HG02885 (cell line): Measurements from ENCODE around the gene IDUA.

ENCODE experiments used
- ATAC-seq: cut with Tn5 transposase; IDR thresholded peaks from one replicate; pipeline ENCODE4 v1.9.1; 2021; ENCODE audit warnings: mild to moderate bottlenecking; ENCODE audit not compliant: unreplicated experiment, poor library complexity

Gene IDUA

DNA sequence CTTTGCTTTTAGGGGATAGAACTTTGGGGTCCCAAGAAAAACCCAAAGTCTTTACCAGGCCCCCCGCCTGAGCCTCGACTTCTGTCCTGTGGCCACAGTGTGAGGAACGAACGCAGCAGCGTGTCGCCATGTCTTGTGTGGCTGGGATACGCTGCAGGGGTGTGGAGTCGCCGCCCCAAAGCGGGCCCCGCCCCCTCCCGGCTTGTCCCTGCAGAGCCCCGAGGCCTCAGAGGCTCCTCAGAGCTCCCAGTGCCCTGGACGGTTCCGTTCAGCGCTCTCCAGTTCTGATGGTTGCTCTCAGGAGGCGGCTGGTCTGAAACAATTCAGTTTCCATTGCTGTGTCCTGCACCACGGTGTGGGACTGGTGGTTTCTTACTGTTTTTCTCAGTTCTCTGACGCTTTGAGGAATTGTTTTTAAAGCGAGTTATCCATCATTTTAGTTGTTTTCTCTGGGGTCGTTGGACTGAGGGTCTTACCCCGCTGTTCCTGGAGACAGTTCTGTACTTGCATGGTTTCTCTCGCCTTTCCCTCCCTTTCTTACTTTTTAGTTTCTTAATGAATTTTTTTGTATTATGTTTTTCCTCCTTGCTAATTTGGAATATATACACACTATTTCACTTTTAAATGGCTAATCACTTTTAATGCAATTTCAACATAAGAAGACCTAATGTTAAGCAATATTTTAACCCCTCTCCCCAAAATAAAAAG is 1.6 kb upstream of the IDUA start:
- ATAC-seq = no peak

GRCh38 chr4:986428-986878 is 391 bp upstream of the IDUA start:
- ATAC-seq = peak; percentile 22

DNA sequence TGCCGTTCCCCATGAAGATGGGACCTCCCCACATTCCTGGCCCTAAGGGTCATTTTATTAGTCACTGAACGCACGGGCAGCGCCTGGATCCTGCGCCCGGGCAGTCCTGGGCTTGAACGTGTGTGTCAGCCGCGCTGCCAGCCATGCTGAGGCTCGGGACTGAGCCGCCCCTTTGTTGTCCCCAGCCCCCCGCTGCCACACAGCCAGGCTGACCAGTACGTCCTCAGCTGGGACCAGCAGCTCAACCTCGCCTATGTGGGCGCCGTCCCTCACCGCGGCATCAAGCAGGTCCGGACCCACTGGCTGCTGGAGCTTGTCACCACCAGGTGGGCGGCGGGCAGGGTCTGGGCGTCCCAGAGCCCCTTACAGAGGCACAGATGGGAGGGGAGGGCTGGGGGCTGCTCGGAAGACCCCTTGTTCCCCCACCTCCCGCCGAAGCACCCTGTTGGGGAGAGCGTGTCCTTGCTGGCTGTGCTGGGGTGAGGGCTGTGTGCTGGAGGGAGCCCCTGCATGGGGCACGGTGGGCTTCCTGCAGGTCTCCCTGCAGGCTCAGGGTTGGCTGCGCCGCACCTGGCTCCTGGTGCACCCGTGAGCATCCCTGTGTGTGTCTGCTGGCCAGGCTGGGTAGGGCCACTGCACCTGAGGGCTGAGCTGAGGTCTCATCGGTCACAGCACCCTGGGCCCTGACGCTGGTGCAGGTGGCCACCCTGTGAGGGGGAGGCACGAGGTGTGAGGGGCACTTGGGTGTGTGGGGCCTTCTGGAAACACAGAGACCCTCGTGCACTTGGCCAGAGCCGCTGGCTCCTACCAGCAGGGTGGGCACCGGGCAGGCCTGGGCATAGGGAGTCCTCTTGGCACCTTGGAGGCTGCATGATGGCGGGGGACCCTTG is 1.0 kb downstream of the IDUA start:
- no peak for ATAC-seq

- no peak for ATAC-seq
Measured at GRCh38 chr4:988726-989721, 2.2 kb downstream of the IDUA start.

DNA sequence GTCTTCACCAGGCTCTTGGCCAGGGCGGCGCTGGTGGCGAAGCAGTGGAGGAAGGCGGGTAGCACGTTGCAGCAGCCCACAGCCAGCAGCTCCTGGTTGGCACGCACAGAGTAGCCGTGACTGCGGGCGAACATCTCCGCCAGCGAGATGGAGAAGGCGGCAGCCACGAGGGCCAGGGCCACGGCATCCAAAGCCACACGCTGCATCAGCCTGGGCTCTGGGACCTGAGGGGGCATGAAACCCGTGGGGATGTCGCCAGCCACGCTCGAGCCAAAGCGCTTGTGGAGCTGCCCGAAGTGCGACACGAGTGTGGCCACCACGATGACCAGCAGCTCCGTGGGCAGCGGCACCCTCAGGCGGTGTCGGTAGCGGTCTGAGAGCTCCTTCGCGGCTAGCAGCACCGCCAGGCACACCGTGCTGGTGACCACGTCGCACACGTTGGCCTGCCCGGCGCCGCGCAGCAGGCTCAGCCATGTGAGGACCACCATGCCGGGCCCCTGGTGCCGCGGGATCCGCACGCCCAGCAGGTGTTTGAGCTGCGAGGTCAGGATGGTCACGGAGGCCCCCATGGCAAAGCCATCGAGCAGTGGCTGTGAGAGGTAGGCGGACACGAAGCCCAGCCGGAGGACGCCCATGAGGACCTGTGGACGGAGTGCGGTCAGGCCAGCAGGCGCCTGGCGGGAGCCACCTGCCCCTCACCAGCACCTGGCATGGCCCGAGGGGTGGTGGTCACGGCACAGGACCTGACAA is 3.1 kb downstream of the IDUA start:
- ATAC-seq = no peak

- ATAC-seq = no peak
Measured at GRCh38 chr4:990746-991367, 4.0 kb downstream of the IDUA start.

DNA sequence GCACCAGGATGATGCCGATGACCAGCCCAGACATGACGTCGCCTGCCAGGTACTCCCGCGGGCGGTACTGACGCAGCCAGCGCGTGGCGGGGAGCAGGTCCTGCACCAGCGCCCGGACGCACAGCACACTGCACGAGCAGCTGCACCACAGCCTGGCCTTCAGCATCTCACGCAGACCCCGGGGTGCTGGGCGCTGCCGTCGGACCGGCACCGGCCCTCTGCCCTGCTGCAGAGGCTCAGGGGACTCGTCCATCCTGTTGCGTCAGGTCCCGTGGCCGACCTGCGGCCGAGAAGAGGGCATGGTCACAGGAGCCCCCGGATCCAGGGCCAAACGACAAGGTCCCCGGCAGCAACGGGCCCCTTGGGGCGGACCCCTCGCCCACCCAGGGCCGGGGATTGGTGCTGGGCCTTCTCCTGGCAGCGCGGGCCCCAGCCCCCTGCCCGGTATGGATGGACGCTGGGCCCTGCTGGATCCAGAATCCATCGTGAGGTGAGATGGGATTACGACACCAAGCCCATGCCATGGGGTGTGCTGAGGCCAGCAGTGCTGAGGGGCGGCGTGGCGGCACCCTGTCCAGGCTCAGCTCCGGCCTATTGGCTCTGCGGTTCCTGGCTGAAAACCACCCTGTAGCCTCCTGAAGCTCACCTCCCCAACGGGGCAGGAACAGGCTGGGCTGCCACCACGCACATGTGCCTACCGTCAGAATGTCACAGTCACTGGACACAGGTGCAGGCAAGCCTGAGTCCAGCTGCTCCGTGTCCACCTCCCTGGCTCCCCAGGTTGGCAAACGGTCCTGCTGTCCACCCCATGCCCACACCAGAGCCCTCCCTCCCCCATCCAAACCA is 4.8 kb downstream of the IDUA start:
- no peak for ATAC-seq

- ATAC-seq = no peak
Measured at GRCh38 chr4:992297-993110, 5.7 kb downstream of the IDUA start.

DNA sequence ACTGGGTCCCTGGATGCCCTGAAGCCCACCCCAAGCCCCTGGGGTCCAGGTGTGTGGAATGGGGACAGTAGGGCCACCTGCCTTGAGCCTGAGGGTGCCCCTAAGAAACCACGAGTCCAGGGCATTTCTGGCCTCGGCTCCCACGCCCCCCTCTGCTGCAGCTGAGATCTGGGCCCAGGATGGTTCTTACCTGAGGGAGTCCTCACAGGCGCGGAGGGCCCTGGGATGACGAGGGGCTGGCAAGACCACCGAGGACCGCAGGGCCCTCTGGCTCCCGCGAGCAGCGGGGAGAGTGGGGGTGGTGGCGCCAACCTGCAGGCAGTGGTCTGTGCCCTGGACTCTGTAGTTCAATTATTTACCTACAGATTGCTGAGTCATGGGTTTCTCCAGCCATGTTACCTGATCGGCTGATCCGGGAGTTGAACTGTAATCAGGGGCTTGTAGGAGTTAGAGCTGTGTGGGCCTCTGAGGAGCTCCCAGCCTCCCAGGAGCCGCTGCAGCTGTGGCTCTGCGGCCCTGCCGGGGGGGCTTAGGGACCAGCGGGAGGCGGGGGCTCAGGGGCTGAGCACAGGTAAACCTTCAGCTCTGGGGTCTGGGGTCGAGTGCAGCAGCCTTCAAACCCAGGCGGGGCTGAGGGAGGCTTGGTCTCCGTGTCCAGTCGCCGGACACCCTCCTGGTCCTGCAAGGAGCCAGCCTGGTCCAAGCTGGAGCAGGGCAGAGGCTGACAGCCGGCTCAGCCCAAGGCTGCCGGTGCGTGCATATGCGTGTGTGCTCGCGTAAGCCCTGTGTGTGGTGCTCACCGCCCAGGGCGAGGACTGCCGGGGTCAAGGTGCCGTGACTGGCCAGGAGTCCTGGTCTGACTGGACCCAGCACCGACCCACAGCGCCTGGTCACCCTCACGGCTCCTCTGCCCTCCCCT is 6.5 kb downstream of the IDUA start, which contains the start of gene SLC26A1:
TSS of gene SLC26A1 (minus strand) at position 294 of the 919 bp plus-strand sequence. CDS start 1,701 bp downstream, outside the sequence.
- no peak for ATAC-seq

GRCh38 chr4:995311-996026 is 8.6 kb downstream of the IDUA start:
- no peak for ATAC-seq

DNA sequence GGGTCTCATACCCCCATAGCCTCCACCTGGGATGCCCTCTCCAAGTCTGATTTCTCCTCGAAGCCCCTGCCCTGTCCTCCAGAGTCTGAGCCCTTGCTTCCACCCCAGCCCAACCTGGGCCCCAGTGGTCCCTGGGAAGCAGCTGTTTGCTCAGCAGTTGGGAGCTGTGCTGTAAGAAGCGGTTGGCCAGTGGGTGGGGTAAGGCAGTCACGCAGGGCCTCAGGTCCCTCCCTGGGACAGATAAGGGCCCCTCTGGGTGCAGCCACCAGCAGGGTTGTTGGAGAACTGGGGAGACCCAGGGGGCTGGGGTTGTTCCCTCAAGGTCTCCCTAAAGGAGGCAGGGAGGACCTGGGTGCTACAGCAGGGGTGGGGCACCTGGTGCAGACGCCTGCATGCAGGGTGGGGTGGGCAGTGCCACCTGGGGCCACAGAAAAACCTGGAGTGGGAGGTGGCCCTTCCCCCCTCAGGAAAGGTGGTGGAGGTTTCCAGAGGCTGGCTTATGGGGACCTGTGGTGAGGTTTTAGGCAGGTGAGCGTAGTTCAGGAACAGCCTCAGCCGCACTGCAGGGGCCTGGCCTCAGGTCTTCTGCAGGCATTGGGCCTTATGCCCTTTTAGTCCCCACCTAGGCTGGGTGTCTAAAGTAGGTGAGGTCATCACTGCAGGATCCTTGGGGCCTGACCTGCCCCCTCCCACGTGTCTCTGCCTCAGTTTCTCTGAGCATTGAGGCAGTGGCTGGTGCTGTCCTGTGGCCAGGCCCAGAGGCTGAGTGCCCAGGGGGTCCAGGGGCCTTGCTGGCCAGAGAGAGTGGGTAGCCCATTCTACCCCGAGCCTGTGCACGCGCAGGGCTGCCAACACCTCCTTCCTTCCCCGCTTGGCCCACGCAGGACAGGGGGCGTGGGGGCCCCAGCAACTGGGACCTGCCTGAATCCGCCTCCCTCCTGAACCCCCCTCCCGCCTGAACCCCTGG is 9.5 kb downstream of the IDUA start:
- no peak for ATAC-seq

GRCh38 chr4:996997-997374 is 10.1 kb downstream of the IDUA start:
- no peak for ATAC-seq

DNA sequence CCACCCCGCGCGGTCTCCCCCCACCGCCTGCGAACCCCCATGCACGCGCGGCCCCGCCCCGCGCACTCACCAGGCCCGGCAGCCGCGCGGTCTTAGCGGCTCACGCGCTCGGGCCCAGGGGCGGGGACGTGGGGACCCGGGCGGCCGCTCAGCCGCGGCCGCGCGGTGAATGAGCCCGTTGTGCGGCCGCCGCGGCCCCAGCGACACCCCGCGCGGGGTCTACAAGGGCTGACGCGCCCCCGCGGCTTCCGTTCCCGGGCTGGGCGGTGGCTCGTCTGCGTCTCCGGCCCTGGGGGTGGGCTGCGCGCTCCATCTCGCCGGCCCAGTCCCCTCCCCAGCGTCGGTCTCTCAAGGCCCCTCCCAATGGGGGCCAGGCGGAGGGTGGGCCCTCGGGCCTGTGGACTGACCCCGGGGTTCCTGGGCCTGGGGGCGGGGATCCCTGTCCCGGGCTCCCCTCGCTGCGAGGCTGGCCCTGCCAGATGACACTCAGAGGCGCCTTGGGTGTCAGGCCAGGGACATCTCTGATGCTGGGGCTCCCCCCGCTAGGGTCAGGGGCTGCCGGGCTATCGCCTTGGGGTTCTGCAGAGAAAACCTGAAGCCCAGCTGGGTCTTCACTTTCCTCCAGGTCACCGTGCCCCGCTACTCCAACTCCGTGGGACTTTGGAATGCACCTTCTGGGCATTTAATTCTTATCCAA is 10.7 kb downstream of the IDUA start:
- ATAC-seq = no peak

- ATAC-seq = no peak
Measured at GRCh38 chr4:998096-998691, 11.3 kb downstream of the IDUA start.
